PC-3 (cell line): ENCODE data around the gene MEIOSIN. TPM values are rescaled to one million over a fixed set of nuclear protein-coding genes. Genes with fewer than 3 reads are reported as not detected.

Experiments used
- ATAC-seq: fragments of 200-7000 bp; cut with Tn5 transposase; 2 replicates; pipeline ENCODE4 v1.9.1; 2020; ENCODE audit warnings: mild to moderate bottlenecking, moderate library complexity
- BruUV-seq: library from RNA; stranded (reverse); fragments of 400-500 nt; replicated peaks from 2 replicates; lab custom pipeline; 2021; lab: Mats Ljungman, UMichigan
- CTCF ChIA-PET: fragments of 300-600 bp; sonication (Branson Sonifier 250); formaldehyde crosslinking; loops from one replicate; lab custom pipeline; 2022; ENCODE audit warnings: antibody characterized with exemption; lab: Charles Lee
- POLR2A ChIA-PET: fragments of 300-600 bp; sonication (Branson Sonifier 250); formaldehyde crosslinking; loops from one replicate; lab custom pipeline; 2022; ENCODE audit warnings: antibody characterized with exemption; ENCODE audit not compliant: unreplicated experiment; lab: Charles Lee
- DNase-seq: peaks from one replicate; pipeline ENCODE4 v3.0.0-alpha.2; 2015
- H2AFZ ChIP-seq: fragments of 300-600 bp; sonication (generic); 2 replicates; pipeline ENCODE4 v1.6.0; 2016; ENCODE audit warnings: antibody characterized with exemption, low read length
- H3F3A ChIP-seq: fragments of 300-600 bp; sonication (generic); one replicate; pipeline ENCODE4 v1.6.0; 2017; ENCODE audit warnings: antibody characterized with exemption, low read length, control low read depth, mild to moderate bottlenecking; ENCODE audit not compliant: unreplicated experiment
- H3K27ac ChIP-seq: fragments of 300-600 bp; sonication (generic); 2 replicates; pipeline ENCODE4 v1.5.1; 2016; ENCODE audit warnings: mild to moderate bottlenecking, low read length
- H3K27me3 ChIP-seq: fragments of 300-600 bp; sonication (generic); 2 replicates; pipeline ENCODE4 v1.6.1; 2016; ENCODE audit warnings: low read length, mixed read lengths
- H3K36me3 ChIP-seq: fragments of 300-600 bp; sonication (generic); 2 replicates; pipeline ENCODE4 v1.6.1; 2016; ENCODE audit warnings: low read depth, mixed run types, low read length, mixed read lengths
- H3K4me1 ChIP-seq: fragments of 300-600 bp; sonication (generic); 2 replicates; pipeline ENCODE4 v1.5.1; 2016; ENCODE audit warnings: low read length; ENCODE audit not compliant: insufficient read depth
- H3K4me2 ChIP-seq: fragments of 300-600 bp; sonication (generic); 2 replicates; pipeline ENCODE4 v1.6.0; 2016; ENCODE audit warnings: low read length
- H3K4me3 ChIP-seq: fragments of 300-600 bp; sonication (generic); 2 replicates; pipeline ENCODE4 v1.5.1; 2016; ENCODE audit warnings: mild to moderate bottlenecking, low read length, mixed read lengths
- H3K79me2 ChIP-seq: fragments of 300-600 bp; sonication (generic); 2 replicates; pipeline ENCODE4 v1.6.1; 2017; ENCODE audit warnings: low read length, mixed read lengths
- H3K9ac ChIP-seq: fragments of 300-600 bp; sonication (generic); 2 replicates; pipeline ENCODE4 v1.6.0; 2016; ENCODE audit warnings: mild to moderate bottlenecking, low read length
- H3K9me2 ChIP-seq: fragments of 300-600 bp; sonication (generic); replicated peaks from 2 replicates; pipeline ENCODE4 v1.6.1; 2016; ENCODE audit warnings: mixed run types, low read length, mixed read lengths
- H3K9me3 ChIP-seq: fragments of 300-600 bp; sonication (generic); 2 replicates; pipeline ENCODE4 v1.6.1; 2016; ENCODE audit warnings: low read length, mixed read lengths
- H4K20me1 ChIP-seq: fragments of 300-600 bp; sonication (generic); 2 replicates; pipeline ENCODE4 v1.6.1; 2016; ENCODE audit warnings: low read length, mixed read lengths
- CTCF ChIP-seq: fragments of 300-600 bp; sonication (generic); conservative IDR thresholded peaks from 2 replicates; pipeline ENCODE4 v1.5.1; 2017; ENCODE audit warnings: antibody characterized with exemption, low read depth, mild to moderate bottlenecking, low read length
- EZH2 ChIP-seq: fragments of 300-600 bp; sonication (generic); IDR thresholded peaks from one replicate; pipeline ENCODE4 v1.6.1; 2017; ENCODE audit warnings: antibody characterized with exemption, mild to moderate bottlenecking, low read length; ENCODE audit not compliant: unreplicated experiment
- EZH2phosphoT487 ChIP-seq: fragments of 300-600 bp; sonication (generic); IDR thresholded peaks from 2 replicates; pipeline ENCODE4 v1.6.1; 2018; ENCODE audit warnings: mild to moderate bottlenecking, antibody characterized with exemption, low read length, borderline replicate concordance
- intact Hi-C: fragments of 100-400 bp; cut with micrococcal nuclease; formaldehyde crosslinking; loops from 2 replicates; pipeline ENCODE4 v1.9.0; 2023
- total RNA-seq: library from RNA; depleted of rRNA; stranded (reverse); fragments of >200 nt; gene quantifications from 2 replicates; pipeline ENCODE4 v1.2.3, GENCODE V29; 2014

The MEIOSIN gene
- total RNA-seq, 1 experiment from 2014 or later = not detected

- Histone ChIP-seq H3F3A (no peaks in the 10 kb centered on the region), H3K9me3 (no peaks in the 10 kb centered on the region), H3K27me3 (no peaks in the 10 kb centered on the region), H3K4me1 (no peaks in the 10 kb centered on the region), H2AFZ (no peak overlapping the region), H3K9me2 (no peaks in the 10 kb centered on the region), H3K79me2 (no peaks in the 10 kb centered on the region), H3K27ac (no peak overlapping the region), H3K4me3 (no peak overlapping the region), H3K4me2 (no peak overlapping the region), H3K9ac (no peak overlapping the region), H3K36me3 (no peaks in the 10 kb centered on the region), H4K20me1 (no peaks in the 10 kb centered on the region)
- BruUV-seq = no TSS peak
- no peak for TF ChIP-seq EZH2
- ATAC-seq (no peak), DNase-seq (no peak)
- ChIA-PET POLR2A (no interaction called here), CTCF (no interaction called here)
- intact Hi-C loops = no loop called here
Observed at GRCh38 chr19:45752639-45753038, 19.4 kb downstream of the MEIOSIN start.

GRCh38 chr19:45753548-45753947, 20.3 kb downstream of the MEIOSIN start:
- no peak for ATAC-seq
- no peaks in the 10 kb centered on the region for H3K27me3 ChIP-seq
- POLR2A ChIA-PET = no interaction called here
- H3K36me3 ChIP-seq = no peaks in the 10 kb centered on the region
- no peaks in the 10 kb centered on the region for H3K4me1 ChIP-seq
- H3K4me2 ChIP-seq = no peak overlapping the region
- no peak overlapping the region for H3K9ac ChIP-seq
- no peaks in the 10 kb centered on the region for H3K79me2 ChIP-seq
- no peaks in the 10 kb centered on the region for H3K9me3 ChIP-seq
- CTCF ChIA-PET = no interaction called here
- H2AFZ ChIP-seq = no peak overlapping the region
- TF ChIP-seq EZH2 (no peak), CTCF (no peak), EZH2phosphoT487 (no peak)
- no TSS peak for BruUV-seq
- H4K20me1 ChIP-seq = no peaks in the 10 kb centered on the region
- H3K9me2 ChIP-seq = no peaks in the 10 kb centered on the region
- DNase-seq = no peak
- intact Hi-C loops = no loop called here
- no peak overlapping the region for H3K27ac ChIP-seq
- no peak overlapping the region for H3K4me3 ChIP-seq
- H3F3A ChIP-seq = no peaks in the 10 kb centered on the region

- Histone ChIP-seq H3K9me3 (no peaks in the 10 kb centered on the region), H3K36me3 (no peaks in the 10 kb centered on the region), H2AFZ (no peak overlapping the region), H3K27ac (no peak overlapping the region), H3K9me2 (no peaks in the 10 kb centered on the region), H3K4me2 (no peak overlapping the region), H3K9ac (no peak overlapping the region), H3F3A (no peaks in the 10 kb centered on the region), H3K27me3 (no peaks in the 10 kb centered on the region), H4K20me1 (no peaks in the 10 kb centered on the region), H3K4me1 (no peaks in the 10 kb centered on the region), H3K79me2 (no peaks in the 10 kb centered on the region), H3K4me3 (no peak overlapping the region)
- POLR2A ChIA-PET = no interaction called here
- CTCF ChIA-PET = no interaction called here
- no peak for DNase-seq
- no TSS peak for BruUV-seq
- TF ChIP-seq EZH2 = no peak
- no peak for TF ChIP-seq CTCF
- no peak for TF ChIP-seq EZH2phosphoT487
- intact Hi-C loops = no loop called here
- no peak for ATAC-seq
Observed at GRCh38 chr19:45754323-45754722, 21.1 kb downstream of the MEIOSIN start.
